Calu3 (cell line): ENCODE data around the gene DPF3. TPM values are rescaled to one million over a fixed set of nuclear protein-coding genes. Genes with fewer than 3 reads are reported as not detected.

Experiments
- BruUV-seq: library from RNA; stranded (reverse); fragments of 400-500 nt; replicated peaks from 2 replicates; lab custom pipeline; 2021; lab: Mats Ljungman, UMichigan
- CTCF ChIA-PET: fragments of 300-600 bp; sonication (Branson Sonifier 250); formaldehyde crosslinking; loops from one replicate; lab custom pipeline; 2022; ENCODE audit warnings: antibody characterized with exemption; lab: Charles Lee
- DNase-seq: peaks from one replicate; pipeline ENCODE4 v3.0.0; 2022
- H3K27ac Mint-ChIP-seq: one replicate; pipeline ENCODE4 v1.8.0; 2022; ENCODE audit warnings: mixed read lengths; ENCODE audit not compliant: unreplicated experiment
- H3K27me3 Mint-ChIP-seq: one replicate; pipeline ENCODE4 v1.8.0; 2022; ENCODE audit warnings: mixed read lengths; ENCODE audit not compliant: unreplicated experiment
- H3K36me3 Mint-ChIP-seq: one replicate; pipeline ENCODE4 v1.8.0; 2022; ENCODE audit warnings: mild to moderate bottlenecking, moderate library complexity, mixed read lengths; ENCODE audit not compliant: insufficient read depth, unreplicated experiment
- H3K4me1 Mint-ChIP-seq: one replicate; pipeline ENCODE4 v1.8.0; 2022; ENCODE audit warnings: mild to moderate bottlenecking, low read depth, mixed read lengths; ENCODE audit not compliant: unreplicated experiment
- H3K4me3 Mint-ChIP-seq: one replicate; pipeline ENCODE4 v1.8.0; 2022; ENCODE audit warnings: mild to moderate bottlenecking, low read depth, moderate library complexity, mixed read lengths; ENCODE audit not compliant: unreplicated experiment
- H3K9me3 Mint-ChIP-seq: one replicate; pipeline ENCODE4 v1.8.0; 2022; ENCODE audit warnings: low read depth, mixed read lengths; ENCODE audit not compliant: unreplicated experiment
- intact Hi-C: fragments of 100-400 bp; cut with micrococcal nuclease; formaldehyde crosslinking; loops from one replicate; pipeline ENCODE4 v1.10.0; 2022; ENCODE audit not compliant: unreplicated experiment
- total RNA-seq: library from RNA; stranded (reverse); gene quantifications from 2 replicates; pipeline ENCODE4 v1.2.3, GENCODE V29; 2022
- TF ChIP-seq, protein P1 (sequence below): fragments of 200-600 bp; IDR thresholded peaks from one replicate; pipeline ENCODE4 v1.8.0; 2022; ENCODE audit warnings: antibody characterized with exemption; ENCODE audit not compliant: unreplicated experiment

DPF3 gene
- total RNA-seq, 1 experiment from 2014 or later: 9.6 TPM

DNA sequence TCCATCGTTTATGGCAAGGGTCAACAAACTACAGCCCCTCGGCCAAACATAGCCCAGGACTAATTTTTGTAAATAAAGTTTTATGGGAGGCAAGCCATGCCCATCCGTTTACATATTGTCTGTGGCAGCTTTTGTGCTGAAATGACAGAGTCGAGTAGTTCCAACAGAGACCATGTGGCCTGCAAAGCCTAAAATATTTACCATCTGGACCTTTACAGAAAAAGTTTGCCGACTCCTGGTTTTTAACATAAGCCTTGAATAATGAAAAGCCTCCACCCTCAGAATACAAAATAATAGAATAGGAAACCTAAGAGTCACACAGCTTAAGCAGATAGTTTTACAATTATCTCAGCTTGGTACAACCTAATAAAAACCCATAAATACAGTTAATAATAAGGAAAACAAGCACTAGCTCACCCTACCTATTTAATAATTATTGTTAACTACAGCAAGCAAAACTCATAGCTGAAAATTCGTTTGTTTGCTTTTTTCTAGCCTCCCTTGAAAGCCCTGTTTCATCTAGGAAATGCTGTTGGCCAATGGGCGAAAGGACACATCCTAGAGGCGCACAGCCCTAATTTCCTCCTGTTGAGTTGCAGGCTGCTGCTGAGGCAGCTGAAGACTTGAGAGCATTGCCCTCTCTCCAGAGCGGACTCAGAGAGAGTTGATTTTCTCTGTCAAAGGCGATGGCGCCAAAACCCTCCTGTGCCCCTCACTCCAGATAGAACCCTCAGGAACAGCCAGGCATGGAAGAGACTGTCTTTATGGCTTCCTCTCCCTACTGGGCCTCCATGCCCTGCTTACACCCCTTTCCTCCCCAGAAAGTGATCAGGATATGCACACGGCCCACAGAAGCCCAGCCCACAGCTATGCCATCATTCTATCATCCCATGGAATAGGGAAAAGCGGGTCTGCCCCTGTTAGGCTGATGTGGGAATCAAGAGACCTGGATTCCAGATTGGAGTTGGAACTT, 107.2 kb downstream of the DPF3 start:
- CTCF ChIA-PET: no interaction called here
- peaks cover 33% of the 10 kb centered on the region for H3K4me1 Mint-ChIP-seq
- no peaks in the 10 kb centered on the region for H3K9me3 Mint-ChIP-seq

DNA sequence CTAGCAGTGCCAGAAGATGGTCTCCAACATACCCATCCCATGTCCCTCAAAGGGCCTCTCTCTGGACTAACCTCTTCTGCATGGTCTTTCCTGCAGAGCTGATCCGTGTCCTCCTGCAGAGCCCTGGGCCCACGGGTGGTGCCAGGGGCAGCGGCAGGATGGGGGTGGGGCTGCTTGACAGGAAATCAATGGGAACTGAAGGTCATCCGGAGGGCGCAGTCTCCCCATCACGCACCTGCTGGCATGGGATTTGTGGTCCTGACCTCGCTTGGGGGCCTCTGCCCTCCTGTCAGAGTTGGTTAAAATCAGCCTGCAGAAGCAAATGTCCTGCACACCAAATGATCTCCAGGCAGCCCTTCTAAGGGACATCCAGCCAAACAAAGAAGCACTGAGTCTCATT, 110.2 kb downstream of the DPF3 start:
- intact Hi-C loops: loop anchor here (2.0 to 10.0 kb wide), 3 partner anchors 111 to 266 kb away; partner anchors contain the start of gene DPF3
- H3K27ac Mint-ChIP-seq: peak overlapping the region; percentile 86
- BruUV-seq: no TSS peak
- H3K27me3 Mint-ChIP-seq: no peaks in the 10 kb centered on the region
- H3K4me1 Mint-ChIP-seq: peaks cover 46% of the 10 kb centered on the region
- peak; percentile 67 for DNase-seq
- TF ChIP-seq, protein P1, sequence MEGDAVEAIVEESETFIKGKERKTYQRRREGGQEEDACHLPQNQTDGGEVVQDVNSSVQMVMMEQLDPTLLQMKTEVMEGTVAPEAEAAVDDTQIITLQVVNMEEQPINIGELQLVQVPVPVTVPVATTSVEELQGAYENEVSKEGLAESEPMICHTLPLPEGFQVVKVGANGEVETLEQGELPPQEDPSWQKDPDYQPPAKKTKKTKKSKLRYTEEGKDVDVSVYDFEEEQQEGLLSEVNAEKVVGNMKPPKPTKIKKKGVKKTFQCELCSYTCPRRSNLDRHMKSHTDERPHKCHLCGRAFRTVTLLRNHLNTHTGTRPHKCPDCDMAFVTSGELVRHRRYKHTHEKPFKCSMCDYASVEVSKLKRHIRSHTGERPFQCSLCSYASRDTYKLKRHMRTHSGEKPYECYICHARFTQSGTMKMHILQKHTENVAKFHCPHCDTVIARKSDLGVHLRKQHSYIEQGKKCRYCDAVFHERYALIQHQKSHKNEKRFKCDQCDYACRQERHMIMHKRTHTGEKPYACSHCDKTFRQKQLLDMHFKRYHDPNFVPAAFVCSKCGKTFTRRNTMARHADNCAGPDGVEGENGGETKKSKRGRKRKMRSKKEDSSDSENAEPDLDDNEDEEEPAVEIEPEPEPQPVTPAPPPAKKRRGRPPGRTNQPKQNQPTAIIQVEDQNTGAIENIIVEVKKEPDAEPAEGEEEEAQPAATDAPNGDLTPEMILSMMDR: no peak
- H3K4me3 Mint-ChIP-seq: peak overlapping the region; percentile 2
- no peaks in the 10 kb centered on the region for H3K9me3 Mint-ChIP-seq
- peaks cover 4% of the 10 kb centered on the region for H3K36me3 Mint-ChIP-seq
- CTCF ChIA-PET: no interaction called here

More for the DNA sequence above, 107.2 kb downstream of the DPF3 start:
- TF ChIP-seq, protein P1: no peak
- intact Hi-C loops: loop anchor here (10.0 kb wide), 1 partner anchor 122 kb away; no protein-coding TSS in a partner anchor
- H3K27me3 Mint-ChIP-seq: no peaks in the 10 kb centered on the region
- no peak for DNase-seq
- H3K36me3 Mint-ChIP-seq: peaks cover 4% of the 10 kb centered on the region
- H3K27ac Mint-ChIP-seq: no peak overlapping the region
- BruUV-seq: no TSS peak
- no peak overlapping the region for H3K4me3 Mint-ChIP-seq

DNA sequence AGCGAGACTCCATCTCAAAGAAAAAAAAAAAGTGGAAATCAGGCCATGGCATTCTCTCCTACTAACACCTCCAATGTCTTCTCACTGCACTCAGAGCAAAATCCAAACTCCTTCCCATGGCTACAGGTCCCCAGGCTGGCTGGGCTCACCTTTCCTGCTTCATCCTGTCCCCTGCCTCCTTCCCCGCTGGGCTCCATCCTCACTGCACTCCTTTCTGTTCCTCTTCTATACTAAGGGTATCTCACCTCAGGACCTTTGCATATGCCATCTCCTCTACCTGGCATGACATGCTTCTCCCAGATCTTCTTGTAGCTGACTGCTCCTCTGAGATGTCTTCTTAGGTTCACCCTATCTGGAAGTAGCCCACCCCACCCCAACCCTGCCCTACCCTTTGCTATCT, 111.1 kb downstream of the DPF3 start:
- TF ChIP-seq, protein P1: no peak
- no peak for DNase-seq
- Mint-ChIP-seq H3K4me1 (peaks cover 46% of the 10 kb centered on the region), H3K27me3 (no peaks in the 10 kb centered on the region), H3K27ac (peak overlapping the region; percentile 61), H3K4me3 (peak overlapping the region; percentile 18), H3K36me3 (peaks cover 4% of the 10 kb centered on the region), H3K9me3 (no peaks in the 10 kb centered on the region)
- CTCF ChIA-PET: no interaction called here
- intact Hi-C loops: loop anchor here (2.0 to 10.0 kb wide), 3 partner anchors 112 to 266 kb away; partner anchors contain the start of gene DPF3
- BruUV-seq: no TSS peak

DNA sequence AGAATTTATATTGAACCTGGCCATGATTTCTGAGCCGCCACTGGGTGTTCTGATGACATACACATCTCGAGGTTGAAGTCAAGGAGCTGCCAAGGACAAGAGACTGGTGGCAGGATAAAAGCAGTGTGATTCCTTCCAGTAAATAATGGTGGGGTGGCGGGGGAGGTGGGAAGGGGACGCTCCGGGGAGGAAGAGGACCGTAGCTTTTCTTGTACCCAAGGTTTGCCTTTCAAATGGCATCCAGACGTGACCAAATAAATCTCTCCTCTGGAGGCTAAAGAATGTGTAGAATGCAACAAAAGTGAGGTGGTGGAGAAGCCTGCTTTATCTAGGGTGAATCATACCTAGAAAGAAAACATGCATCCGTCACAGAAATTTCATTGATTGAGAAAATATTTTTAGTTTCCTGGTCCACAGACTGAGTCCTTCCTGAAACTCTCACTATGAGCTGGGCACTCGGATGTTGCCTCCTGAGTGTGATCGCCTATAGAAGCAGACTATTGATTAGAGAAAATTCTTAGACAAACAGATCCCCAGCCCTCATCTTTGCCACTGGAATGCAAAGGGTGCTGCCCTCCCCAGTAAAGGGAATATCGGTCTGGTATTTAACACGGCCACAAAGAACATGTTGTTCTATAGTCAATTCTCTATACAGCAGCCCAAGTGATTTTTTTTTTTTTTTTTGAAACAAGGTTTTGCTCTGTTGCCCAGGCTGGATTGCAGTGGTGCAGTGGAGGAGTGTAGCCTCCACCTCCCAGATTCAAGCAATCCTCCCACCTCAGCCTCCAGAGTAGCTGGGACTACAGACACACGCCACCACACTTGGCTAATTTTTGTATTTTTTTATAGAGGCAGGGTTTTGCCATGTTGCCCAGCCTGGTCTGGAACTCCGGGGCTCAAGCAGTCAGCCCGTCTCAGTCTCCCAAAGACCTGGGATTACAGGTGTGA, 112.1 kb downstream of the DPF3 start:
- intact Hi-C loops: loop anchor here (2.0 to 10.0 kb wide), 3 partner anchors 113 to 265 kb away; partner anchors contain the start of gene DPF3
- H3K27ac Mint-ChIP-seq: peak overlapping the region; percentile 49
- peaks cover 52% of the 10 kb centered on the region for H3K4me1 Mint-ChIP-seq
- TF ChIP-seq, protein P1: no peak
- H3K36me3 Mint-ChIP-seq: peaks cover 4% of the 10 kb centered on the region
- H3K9me3 Mint-ChIP-seq: no peaks in the 10 kb centered on the region
- no peaks in the 10 kb centered on the region for H3K27me3 Mint-ChIP-seq
- DNase-seq: peak; percentile 75
- BruUV-seq: no TSS peak
- no peak overlapping the region for H3K4me3 Mint-ChIP-seq
- CTCF ChIA-PET: interaction anchor here (0.6 to 1.5 kb wide), 7 partner anchors 18 to 268 kb away, joined by 3 to 6 read pairs (median 3); partner anchors contain the start of genes DCAF4 and DPF3
